ENCODE results near the gene ZP1.

Gene ZP1

DNA sequence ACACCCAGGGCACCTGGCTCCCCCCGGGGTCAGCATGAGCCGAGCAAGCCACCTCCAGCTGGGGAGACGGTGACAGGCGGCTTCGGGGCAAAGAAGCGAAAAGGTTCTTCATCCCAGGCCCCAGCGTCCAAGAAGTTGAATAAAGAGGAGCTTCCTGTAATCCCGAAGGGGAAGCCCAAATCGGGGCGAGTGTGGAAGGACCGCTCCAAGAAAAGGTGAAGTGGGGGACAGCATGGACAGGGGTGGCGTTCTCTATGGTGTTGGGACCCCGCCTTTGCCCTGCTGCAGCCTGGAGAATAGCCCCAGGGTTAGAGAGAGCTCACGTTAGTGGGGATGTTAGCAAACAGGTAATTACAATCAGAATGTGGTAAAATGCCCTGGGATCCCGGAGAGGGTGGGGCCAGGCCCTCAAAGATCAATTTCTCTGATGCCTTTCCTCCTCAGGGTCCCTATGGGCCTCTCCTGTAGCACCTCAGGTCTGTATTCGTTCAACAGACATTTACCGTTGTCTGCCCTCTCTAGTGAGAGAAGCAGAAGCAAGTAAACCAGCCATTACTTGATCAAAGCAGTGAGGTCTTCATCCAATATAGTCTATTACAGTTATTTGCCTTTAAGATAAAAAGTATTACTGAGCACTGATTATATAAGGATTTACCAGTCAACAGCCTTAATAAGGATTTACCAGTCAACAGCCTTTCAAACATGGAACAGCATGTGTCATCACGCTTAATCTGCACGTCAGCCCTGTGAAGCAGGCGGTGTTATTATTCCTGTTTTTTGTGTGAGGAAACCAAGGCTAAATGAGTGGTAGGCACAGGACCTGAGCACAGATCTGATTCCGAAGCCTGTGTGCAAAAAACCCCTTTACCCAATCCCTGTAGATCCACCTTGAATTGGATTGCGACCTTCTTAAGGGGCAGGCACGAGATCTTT, 24.4 kb upstream of the ZP1 start:
- no peak for DNase-seq (ENCODE audit: low read depth in 2 of 2, low spot score in 1 of 2)

GRCh38 chr11:60844045-60844869, 23.1 kb upstream of the ZP1 start:
- DNase-seq (ENCODE audit: low read depth in 2 of 2, low spot score in 1 of 2) = no peak

GRCh38 chr11:60844870-60845221, 22.5 kb upstream of the ZP1 start:
- DNase-seq (ENCODE audit: low read depth in 2 of 2, low spot score in 1 of 2) = no peak

DNA sequence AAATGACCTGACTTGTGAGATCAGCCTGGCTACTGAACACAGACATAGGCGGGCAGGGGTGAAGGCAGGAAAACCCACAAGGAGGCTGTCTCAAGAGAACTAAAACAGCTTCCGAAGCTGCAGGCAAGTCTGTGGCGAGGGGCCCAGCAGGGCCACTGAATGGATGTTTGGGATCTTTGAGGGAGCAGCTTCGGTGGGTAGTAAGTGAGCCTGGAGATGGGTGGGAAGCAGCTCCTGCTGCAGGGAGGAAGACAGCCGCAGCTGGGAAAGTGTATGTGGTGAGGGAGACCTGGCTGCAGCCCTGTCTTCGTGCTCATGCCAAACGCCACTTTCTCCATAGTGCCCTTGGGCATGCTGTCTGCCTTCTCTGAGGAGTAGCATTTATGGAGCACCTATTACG, 22.0 kb upstream of the ZP1 start:
- no peak for DNase-seq (ENCODE audit: low read depth in 2 of 2, low spot score in 1 of 2)

- DNase-seq (ENCODE audit: low read depth in 2 of 2, low spot score in 1 of 2) = no peak
Measured at GRCh38 chr11:60847281-60847680, 20.1 kb upstream of the ZP1 start.

GRCh38 chr11:60847896-60848295, 19.4 kb upstream of the ZP1 start:
- DNase-seq (ENCODE audit: low read depth in 2 of 2, low spot score in 1 of 2) = no peak

DNA sequence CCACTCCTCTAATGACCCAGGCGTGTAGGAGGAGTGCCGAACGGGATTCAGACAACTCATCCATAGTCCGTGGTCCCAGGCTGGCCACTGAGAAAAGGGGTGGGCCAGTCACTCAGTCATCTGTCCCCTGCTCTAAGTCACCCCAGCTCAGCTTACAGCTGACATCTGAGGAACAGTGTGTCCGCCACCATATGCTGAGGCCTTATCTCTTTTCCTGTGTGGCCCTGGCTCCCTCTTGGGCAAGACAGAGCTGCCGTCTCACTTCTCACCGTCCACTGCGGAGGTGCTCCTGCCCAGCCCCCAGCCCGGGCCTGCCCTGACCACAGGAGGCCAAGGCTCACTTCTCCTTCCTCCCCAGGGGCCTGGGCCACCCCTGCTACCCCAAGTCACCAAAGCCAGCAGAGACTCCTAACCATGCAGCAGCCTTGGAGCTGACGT, 18.6 kb upstream of the ZP1 start:
- no peak for DNase-seq (ENCODE audit: low read depth in 2 of 2, low spot score in 1 of 2)

DNA sequence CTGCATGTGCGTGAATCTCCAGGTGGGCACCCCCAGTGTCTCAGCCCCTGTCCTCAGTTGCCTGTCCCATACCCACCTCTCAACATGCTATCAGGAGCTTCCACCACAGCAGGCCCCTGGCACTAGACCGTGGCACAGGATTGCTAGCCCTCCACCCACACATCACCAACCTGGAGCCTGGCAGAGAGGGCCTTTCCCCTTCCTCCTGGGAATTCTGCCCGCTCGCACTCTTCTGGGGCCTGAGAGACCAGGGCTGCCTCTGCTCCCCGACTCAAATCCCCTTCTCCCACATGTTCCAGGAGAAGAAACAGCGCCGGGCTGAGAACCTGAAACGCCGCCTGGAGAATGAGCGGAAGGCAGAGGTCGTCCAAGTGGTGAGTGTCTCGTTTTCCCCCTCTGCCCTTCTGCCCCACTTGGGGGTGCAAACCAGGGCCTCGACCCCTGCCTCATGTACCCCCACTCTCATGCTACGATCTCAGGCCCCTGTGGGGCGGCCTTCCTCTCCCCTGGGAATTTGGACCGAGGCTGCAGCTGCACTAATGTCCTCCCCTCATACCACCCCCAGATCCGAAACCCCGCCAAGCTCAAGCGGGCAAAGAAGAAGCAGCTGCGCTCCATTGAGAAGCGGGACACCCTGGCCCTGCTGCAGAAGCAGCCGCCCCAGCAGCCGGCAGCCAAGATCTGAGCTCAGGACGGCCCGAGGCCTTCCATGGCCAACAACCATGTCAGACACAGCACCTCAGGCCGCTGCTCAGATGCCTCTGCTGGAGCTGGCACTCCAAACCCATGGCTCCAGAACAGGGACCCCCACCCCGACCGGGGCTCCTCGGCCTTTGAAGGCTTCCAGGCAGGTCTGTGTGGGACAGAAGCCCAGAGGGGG, 17.5 kb upstream of the ZP1 start:
- DNase-seq (ENCODE audit: low read depth in 2 of 2, low spot score in 1 of 2) = no peak

GRCh38 chr11:60851327-60852104, 15.8 kb upstream of the ZP1 start:
- DNase-seq (ENCODE audit: low read depth in 2 of 2, low spot score in 1 of 2) = no peak

DNA sequence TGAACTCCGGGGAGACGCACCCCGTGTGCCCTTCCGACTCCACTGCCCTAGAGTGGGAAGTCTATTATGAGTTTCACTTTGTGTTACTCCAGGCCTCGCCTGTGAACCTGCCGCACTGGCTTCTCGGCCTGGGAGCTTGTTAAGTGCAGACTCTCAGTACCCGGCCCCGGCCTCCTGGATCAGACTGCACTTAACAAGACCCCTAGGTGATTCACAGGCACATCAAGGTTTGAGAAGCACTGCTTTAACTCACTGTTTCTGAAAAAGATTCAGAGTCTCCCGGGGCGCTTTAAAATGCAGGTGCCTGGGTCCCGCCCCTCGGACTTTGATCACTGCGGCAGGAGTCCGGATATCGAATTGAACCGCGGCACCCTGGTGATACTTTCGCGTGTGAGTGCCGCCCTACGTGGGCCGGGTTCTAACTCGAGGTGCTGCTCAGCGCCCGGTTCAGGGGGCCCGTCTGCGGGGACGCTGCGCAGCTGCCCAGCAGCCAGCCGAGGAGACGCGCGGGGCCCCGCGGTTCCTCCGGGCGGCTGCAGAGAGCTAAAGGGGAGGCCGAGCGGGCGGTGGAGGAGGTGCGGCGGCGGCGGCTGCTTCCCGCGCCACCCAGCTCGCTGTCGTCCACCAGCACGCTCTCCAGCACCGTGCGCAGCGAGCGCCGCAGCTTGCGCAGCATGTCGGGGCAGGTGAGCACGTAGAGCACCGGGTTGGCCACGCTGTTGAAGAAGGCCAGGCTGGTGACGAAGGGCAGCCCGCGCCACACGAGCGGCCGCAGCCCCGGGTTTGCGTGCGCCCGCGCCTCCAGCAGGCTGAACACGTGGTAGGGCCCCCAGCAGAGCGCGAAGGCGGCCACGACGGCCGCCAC, 15.0 kb upstream of the ZP1 start:
- DNase-seq (ENCODE audit: low read depth in 2 of 2, low spot score in 1 of 2) = no peak

GRCh38 chr11:60852982-60853950, 14.1 kb upstream of the ZP1 start:
- DNase-seq (ENCODE audit: low read depth in 2 of 2, low spot score in 1 of 2) = no peak

GRCh38 chr11:60854140-60854846, 13.0 kb upstream of the ZP1 start:
- DNase-seq (ENCODE audit: low read depth in 2 of 2, low spot score in 1 of 2) = no peak

- no peak for DNase-seq (ENCODE audit: low read depth in 2 of 2, low spot score in 1 of 2)
Measured at GRCh38 chr11:60854847-60855725, 12.3 kb upstream of the ZP1 start.

- DNase-seq (ENCODE audit: low read depth in 2 of 2, low spot score in 1 of 2) = no peak
Measured at GRCh38 chr11:60855726-60856633, 11.4 kb upstream of the ZP1 start, which contains the start of gene PTGDR2. Gene PTGDR2 (minus strand): TSS chr11:60855950. CDS start chr11:60853722, 2,228 bp downstream.

DNA sequence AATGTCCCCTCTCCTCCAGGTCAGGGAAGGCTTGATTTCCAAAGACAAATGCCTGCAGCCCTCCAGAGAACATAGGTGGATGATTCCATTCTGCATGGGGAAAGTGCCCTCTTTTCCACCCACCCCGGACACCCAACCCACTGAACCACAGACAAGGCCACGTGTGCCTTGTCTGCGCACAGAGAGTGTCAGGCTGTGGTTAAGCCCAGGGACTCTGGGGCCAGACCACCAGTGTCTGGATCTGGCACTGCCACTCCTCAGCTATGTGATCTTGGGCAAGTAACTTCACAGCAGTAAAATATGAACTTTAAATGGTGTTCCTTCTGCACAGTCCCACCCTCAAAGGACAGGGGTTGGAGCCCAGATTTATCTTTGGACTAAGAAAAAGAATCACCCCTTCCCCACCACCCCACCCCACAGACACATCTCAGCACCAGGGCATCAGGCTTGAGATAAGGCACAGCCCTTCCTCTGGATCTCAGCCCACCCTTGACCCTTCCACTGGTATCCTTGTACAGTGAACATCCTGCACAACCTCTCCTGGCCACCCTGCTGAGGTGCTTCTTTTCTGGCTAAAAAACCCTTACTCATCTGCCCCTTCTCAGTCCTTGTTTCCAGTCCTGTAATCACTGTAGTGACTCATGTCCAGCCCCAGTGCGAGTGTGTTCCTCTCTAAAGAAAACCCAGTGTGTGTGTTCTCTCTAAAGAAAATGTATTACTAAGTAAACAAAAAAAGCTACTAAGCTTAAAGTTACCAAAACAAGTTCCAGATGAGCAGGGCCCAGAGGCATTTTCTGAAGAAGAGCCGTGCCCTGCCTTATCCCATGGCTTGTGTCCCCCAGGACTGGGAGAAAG, 9.7 kb upstream of the ZP1 start:
- DNase-seq (ENCODE audit: low read depth in 2 of 2, low spot score in 1 of 2) = no peak
